IPS DF 19.7 (cell line): ENCODE measurements around the gene SHBG.
"Not testable (repeated sequence)": the region's sequence is repeated elsewhere in the genome, so short reads cannot be mapped to it uniquely, and the experiment has no call there.

Source experiments
- DNase-seq: peaks from one replicate; pipeline ENCODE4 v3.0.0-alpha.2; 2013; ENCODE audit warnings: low read depth, low spot score

SHBG gene, protein sequence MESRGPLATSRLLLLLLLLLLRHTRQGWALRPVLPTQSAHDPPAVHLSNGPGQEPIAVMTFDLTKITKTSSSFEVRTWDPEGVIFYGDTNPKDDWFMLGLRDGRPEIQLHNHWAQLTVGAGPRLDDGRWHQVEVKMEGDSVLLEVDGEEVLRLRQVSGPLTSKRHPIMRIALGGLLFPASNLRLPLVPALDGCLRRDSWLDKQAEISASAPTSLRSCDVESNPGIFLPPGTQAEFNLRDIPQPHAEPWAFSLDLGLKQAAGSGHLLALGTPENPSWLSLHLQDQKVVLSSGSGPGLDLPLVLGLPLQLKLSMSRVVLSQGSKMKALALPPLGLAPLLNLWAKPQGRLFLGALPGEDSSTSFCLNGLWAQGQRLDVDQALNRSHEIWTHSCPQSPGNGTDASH

DNA sequence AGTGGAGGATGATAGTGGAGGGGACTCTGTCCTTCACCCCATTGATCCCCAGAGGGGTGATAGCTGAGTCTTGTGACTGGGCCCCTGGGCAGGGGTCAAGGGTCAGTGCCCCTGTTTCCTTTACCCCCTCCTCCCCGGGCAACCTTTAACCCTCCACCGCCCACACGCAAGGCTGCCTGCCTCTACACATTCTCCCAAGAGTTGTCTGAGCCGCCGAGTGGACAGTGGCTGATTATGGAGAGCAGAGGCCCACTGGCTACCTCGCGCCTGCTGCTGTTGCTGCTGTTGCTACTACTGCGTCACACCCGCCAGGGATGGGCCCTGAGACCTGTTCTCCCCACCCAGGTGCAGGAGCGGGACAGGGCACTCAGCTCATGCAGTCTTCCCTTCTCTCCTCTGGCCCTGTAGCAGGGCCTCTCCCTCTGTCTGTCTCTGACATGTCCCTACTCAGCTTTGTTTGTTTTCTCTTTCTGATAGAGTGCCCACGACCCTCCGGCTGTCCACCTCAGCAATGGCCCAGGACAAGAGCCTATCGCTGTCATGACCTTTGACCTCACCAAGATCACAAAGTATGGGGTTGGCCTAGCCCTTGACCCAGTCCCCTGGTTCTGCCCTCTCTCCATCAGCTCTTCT is at the start of gene SHBG:
SHBG (plus strand) TSS at position 197 of the 633 bp plus-strand sequence; CDS start at position 235, 38 bp downstream.
- DNase-seq, result no peak

DNA sequence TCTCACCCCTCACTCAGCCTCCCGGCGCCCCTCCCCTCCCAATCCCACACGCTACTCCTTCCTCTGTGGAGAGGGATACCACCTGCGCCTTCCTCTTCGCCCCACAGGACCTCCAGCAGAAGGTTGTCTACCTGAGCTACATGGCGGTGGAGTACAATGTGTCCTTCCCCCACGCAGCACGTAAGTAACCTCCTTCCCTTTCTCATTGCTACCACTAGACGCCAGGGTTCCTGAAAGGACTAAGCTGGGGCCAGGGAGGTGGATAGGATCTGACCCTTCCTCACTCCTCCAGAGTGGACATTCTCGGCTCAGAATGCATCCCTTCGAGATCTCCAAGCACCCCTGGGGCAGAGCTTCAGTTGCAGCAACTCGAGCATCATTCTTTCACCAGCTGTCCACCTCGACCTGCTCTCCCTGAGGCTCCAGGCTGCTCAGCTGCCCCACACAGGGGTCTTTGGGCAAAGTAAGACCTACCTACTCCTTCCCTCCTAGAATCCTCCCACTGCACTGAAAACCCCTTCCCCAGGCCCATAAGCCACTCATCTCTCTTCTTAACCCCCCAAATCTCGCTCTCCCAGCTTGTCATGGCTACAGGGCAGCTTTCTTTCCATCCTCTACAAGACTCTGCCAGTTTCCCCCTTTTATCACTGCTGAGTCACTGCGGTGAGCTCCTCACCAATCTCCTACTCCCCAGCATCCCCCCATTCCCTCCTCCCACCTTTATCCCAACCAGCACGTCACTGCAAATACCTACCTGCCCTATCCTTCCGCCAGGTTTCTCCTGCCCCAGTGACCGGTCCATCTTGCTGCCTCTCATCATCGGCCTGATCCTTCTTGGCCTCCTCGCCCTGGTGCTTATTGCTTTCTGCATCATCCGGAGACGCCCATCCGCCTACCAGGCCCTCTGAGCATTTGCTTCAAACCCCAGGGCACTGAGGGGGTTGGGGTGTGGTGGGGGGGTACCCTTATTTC is 49.0 kb upstream of the SHBG start:
- no peak for DNase-seq

DNA sequence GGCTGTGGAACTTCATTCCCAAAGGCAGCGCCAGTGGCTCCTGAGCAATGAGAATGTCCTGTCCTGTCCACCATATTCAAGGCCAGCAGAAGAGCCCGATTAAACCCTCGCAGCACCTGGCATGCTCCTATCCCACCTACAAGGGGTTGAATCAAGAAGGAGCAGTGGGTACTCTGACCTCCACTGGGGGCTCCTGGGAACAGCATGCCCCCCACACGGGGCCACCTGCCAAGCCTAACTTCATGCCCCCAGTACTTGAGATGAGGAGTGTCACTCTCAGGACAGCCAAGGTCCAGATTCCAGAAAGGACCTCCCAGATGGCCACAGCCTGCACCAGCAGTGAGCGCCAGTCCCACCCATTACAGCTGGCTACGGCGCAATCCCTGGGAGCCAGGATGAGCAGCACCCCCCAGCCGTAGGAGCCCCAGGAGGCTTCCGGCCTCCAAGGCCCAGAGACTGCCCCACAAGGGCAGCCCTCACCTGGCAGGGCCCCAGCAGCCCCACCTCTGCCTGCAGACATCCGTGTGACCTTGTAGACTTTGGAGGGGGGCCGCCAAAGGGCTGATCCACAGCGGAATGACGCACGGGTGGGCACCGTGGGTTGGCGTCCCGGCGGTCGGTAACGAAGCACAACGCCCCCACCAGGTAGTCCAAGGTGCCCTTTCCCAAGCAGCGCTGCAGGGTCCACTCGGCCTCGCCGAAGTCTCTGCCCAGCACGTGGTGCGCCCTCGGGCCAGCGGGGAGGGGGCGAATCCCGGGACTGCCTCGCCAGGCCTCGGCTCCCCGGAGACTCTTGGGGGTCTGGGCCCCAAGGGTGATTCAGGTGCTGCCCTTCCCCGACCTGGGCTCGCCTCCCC is 47.3 kb upstream of the SHBG start:
- no peak for DNase-seq

DNA sequence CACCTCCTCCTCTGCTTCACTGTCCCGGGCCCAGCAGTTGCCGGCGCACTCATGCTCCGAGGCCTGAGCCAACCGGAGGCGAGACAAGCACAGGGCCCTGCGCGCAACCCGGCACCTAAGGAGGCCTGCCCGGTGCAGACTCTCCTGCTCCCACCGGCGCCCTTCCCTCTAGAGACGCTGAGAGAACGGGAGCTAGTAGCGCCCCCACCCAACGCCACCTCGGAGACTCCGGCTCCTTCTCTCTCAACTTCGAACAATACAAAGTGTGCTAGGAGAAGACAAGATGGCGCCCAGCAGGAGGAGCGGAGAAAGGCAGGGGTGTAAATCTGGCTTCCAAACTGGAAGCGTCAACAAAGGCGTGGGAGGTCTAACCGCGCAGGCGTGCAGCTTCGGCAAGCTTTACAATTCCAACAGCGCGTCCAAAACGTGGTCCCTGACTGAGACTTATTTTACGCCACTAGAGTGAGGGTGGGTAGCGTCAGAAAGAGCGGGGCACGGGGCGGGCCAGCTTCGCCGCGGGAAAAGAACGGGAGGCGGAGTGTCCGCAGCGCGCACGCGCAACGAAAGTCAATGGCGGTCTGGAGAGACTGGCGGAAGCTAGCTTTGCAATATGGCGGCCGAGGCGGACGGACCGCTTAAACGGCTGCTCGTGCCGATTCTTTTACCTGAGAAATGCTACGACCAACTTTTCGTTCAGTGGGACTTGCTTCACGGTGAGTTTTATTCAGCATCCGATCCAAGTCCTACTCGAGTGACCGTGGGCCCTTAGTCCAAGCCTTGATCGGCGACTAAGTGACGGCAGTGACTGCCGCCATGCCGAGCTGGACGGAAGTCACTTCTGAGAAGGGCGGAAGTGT is 46.5 kb upstream of the SHBG start, which contains the start of gene MPDU1:
MPDU1 (plus strand) TSS at position 600 of the 857 bp plus-strand sequence; CDS start at position 611, 11 bp downstream.
- peak; percentile 75 for DNase-seq

DNA sequence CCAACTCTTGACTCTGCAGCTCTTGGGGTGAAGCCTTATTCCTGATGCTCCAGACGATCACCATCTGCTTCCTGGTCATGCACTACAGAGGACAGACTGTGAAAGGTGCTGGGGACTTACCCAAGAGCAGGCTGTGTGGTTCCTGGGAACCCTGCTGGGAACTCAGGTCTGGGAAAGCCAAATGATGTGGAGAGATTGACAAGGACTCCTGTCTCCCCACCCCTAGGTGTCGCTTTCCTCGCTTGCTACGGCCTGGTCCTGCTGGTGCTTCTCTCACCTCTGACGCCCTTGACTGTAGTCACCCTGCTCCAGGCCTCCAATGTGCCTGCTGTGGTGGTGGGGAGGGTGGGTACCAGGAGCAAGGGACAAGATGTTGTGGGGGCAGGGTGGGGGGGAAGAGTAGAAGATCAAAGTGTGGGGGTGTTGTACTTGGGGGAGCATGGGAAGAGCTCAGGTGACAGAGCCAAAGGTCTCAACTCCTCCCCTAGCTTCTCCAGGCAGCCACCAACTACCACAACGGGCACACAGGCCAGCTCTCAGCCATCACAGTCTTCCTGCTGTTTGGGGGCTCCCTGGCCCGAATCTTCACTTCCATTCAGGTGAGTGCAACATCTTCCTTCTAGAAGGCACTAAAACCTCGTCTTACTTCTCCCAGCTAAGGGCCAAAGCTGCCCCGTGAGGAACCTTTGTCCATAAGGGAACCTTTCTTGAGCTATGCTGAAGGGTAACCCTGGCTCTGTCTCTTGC is 43.1 kb upstream of the SHBG start:
- no peak for DNase-seq

DNA sequence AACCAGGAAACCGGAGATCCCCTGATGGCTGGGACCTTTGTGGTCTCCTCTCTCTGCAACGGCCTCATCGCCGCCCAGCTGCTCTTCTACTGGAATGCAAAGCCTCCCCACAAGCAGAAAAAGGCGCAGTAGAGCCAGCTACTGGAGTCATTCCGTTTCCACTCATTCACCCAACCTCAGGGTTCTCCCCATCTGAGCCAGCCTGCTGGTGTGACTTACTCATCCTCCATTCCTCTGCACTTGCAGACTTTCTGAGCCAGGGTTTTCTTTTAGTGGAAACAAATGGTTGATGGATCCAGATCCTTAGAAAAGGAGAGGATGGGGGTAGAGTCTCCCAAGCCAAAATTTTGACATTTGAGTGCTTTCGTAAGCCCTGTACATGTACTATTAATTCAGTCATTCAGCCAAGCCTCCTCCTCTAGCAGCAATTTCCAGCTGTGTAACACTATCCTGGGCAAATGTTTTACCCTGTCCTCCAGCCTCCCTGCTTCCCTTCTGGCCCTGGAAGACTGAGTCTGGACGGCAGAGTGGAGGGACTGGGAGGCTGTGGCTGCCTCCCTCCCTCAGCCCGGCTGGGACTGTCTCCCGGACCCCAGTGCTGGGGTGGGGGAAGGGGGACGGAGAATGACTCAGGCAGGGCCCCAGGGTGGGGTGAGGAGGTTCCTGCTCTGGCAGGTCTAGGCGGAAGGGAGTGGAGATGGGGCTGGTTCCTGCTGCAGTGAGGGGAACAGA is 42.3 kb upstream of the SHBG start:
- no peak for DNase-seq

DNA sequence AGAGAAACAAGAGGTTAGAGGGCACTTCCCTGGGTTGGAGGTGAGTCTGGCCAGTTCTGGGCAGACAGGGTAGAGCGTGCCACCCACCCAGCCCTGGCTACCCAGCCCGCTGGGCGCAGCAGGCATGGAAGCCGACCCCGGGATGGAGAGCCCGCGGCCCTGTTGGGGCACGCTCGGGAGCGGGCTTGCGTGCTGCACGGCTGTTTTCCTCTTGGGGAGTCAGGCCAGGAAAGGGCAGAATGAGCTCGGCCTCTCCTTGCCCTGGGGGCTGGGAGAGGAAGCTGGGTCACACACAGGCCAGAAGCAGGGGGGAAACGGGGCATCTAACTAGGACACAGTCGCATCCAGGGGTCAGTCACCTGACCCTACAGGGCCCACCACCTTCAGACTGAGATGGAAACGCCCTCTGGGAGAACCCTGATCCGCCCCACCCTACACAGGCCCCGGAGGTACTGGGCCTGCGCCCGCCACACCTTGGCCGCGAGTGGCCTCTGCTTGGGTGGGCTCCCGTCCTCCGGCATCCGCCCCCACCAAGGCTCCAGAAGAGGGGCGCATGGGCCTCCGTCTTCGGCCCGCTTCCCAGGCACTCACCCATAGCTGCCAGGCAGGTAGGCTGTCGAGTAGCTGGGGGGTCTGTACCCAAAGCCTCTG is 41.3 kb upstream of the SHBG start:
- no peak for DNase-seq

DNA sequence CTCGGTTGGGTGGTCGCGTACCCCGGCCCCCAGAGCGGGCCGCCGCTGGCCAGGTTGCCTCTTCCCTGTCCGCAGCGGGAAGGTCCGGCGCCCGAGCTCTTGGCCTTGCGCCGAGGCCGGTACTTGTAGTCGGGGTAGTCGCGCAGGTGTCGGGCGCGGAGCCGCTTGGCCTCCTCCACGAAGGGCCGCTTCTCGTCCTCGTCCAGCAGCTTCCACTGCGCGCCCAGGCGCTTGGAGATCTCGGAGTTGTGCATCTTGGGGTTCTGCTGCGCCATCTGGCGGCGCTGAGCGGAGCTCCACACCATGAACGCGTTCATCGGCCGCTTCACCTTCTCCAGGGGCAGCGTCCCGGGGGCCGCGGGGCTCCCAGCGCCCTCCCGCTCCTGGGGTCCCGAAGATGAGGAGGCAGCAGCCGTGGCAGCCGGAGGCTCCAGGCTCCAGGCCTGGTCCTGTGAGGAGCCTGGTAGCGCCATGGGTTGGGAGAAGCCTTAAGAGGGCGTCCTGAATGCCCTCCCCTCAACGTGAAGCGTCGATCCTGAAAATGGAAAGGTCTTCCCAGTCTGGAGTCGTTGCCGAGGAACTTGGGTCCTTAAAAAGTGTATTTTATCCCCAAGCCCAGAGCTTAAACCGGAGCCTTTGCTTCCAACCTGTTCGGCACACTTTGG is 40.6 kb upstream of the SHBG start:
- DNase-seq, result no peak

DNA sequence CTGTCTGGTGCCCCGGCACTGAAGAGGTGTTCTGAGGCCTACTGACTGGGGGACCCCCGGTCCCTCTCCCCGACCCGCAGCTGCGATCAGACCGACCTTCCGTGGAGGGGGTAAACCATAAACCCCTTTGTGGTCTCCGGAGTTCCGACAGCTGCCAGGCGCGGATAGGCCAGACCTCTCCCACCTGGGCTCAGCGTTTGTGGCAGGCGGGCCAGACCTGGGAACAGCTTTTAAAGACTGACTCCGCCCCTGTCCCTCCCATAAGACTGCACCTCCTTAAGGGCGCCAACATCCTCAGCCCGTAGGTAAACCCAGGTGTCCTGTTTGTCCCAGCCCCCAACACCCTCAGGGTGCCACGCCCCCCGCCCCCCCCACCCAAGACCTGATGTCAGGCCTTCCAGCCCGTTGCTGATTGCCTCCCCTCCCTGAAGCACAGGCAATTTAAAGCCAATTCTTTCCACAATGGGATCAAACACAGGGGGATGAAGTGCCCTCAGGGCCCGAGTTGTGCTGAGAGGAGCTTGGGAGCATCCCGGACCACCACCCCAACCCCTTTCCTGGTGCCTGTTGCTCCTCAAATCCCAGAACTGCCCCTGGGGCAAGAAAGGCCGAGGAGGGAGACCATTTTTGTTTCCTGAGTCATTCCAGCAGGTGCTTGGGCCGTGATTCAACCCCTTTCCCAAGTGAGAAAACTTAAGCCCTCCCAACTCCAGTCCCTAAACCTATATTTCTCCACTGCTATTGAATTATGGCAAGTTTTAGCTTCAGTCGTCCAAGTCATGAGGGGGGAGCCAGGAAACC is 39.8 kb upstream of the SHBG start, which contains the start of gene SOX15:
SOX15 (minus strand) TSS at position 204 of the 801 bp plus-strand sequence. CDS start 418 bp downstream, outside the sequence.
- DNase-seq, result no peak

DNA sequence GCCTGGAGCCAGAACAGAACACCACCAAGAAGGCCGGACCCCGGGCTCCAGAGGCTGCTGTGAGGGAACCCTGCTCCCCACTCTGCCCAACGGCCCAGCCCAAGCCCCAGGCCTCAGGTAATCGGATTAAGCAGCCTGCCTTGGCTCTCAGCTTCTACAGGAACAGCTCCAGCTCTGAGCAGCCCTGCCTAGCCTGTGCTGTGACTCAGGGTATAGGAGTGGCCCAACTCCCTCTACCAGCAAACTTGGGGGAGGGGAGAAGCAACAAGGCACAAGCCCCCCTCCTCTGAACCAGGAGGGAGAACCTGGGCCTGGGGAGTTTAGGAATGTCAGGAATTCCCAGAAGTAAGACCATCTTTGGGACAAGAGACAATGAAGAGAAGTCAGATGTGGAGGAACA is 39.2 kb upstream of the SHBG start:
- peak; percentile 78 for DNase-seq

DNA sequence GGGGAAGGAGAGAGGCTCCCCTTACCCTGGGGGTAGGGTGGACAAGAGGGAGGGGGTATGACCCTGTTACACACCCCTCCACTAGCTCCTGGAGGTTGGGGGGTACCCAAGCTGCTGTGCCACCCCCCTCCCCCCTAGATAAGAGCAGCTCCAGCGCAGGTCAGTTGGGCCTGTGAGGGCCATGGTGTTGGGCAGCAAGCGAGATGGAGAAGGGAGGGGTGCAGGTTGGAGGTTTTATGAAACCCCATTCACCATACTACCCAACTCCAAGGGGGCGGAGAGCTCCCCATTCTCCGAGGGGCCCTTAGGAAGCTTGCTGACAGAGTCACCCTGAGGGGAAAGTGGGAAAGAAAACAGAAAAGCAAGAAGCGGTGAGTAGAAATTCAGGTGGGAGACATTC is 38.3 kb upstream of the SHBG start:
- DNase-seq, result no peak

DNA sequence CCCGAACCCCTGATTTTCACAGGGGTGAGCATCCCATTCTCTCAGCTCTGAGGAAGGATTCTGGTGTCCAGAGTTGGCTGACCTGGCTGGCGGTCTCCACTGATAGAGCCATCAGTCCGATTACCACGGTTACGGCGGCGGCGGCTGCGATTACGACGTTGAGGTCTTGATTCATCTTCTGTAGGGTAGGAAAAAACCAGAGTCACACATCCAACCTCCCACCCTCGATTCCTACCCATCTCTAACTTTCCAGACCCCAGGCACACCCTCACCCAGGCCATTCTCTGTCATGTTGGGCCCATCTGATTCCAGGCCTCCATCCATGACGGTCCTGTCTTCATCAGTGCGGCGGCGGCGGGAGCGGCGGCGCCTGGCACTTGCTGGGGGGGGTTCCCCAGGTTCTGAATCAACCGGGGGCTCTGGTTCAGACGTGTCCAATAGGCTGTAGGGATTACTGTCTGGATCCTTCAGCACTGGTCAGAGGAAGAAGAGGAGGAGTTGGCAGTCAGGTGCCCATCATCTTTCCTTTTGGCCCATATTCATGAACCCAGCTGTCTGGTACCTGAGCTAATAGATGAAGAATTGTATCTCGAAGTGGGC is 37.4 kb upstream of the SHBG start:
- DNase-seq, result no peak

DNA sequence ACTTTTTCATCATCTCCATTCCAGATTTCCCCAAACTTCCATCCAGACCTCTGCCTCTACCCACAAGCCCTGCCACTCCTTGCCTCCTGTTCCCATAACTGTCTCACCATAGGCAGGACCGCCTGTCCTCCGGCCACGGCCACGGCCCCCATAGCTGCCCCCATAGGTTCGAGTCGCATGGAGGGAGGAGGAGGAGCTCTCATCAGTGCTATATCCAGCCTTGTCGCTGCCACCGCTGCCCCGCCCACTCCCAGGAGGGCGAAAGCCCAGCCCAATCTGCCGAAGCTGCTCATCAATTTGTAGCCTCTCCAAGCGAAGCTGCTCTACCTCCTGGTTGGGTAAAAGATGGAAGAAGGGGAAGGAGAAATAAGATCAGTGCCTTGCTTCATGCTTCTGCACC is 36.6 kb upstream of the SHBG start:
- DNase-seq, result no peak

DNA sequence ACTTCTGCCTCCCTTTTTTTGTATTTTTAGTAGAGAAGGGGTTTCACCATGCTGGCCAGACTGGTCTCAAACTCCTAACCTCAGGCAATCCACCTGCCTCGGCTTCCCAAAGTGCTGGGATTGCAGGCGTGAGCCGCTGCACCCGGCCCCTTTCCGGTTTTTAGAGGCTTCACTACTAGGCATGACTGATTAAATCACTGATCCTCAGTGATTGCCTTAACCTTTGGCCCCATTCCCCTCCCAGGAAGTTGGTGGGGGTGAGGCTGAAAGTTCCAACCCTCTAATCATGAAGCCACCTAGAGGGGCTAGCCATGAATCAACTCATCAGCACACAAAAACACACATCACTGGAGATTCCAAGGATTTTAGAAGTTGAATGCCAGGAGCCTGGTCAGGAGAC is 32.4 kb upstream of the SHBG start:
- DNase-seq, result not testable (repeated sequence)

DNA sequence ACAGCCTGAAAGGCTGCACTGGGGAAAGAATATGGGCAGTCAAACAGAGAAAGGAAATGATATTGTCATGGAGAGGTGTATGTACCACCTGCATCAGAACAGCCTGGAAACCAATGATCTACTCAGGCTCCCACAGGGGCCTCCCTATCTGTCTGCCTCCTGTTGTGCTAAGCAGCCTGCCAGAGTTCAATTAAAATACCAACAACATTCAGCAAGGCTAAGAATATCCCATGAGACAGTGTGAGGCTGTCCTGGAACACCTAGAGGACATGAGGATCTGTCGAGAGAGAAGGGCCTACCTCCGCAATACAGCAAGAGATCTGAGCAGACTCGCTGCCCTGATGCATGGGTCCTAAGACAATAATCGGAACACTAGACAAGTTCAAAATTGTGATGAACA is 23.7 kb upstream of the SHBG start:
- DNase-seq, result no peak

DNA sequence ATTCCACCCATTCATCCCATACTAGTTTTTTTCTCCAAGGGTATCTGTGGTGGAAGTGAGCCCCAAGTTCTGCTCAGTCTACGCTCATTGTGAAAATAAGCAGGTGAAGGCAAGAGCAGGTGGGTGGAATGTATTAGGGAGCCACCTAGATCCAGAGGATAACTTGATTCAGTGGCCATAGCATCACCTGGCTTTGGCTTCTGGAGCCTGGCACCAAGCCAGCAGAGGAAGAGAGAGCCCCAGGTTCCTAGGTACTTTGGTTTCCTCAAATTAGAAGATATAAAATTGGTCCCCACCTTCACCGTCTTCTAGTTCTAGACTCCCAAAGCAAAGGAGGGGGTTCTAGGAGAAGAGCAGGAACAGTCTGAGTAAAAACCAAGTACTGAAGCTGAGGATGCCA is 19.3 kb upstream of the SHBG start:
- no peak for DNase-seq
